ENCODE measurements around the gene FBN2. TPM values are rescaled to one million over a fixed set of nuclear protein-coding genes. Genes with fewer than 3 reads are reported as not detected.
A peak's percentile ranks its signal among the peaks of the same experiment; 100 is the strongest.

FBN2 gene
- total and polyA plus RNA-seq, 2 donors (not counting 1 experiment from before 2014, with no cell fraction given), result 43.1 to 80.1 TPM

DNA sequence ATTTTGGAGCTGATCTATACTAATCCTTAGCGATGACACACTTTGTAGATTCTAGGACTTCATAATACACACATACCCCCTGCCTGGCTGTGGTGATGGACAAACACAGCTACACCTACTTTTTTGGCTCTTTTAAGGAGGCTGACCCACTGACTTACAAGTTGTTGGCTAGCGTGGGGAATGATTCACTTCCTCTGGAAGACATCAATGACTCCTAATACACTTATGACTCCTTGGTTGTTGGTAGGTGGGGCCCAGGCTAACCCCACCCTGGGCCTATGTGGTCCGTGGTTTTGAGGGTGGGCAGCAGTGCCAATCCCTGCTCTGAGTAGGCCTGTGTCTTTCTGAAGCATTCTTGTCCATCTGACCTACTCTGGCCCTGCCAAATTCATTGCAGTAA lies 310.0 kb downstream of the FBN2 start:
- peak; percentile 87 to 98 for DNase-seq (ENCODE audit: low read depth in 2 of 2)
- Histone ChIP-seq H4K20me1 (ENCODE audit: control insufficient read depth, extremely low read depth, insufficient read depth, low read length) (no peaks in the 10 kb centered on the region), H3K27me3 (ENCODE audit: control insufficient read depth, insufficient read depth, low read length) (no peaks in the 10 kb centered on the region), H3K4me3 (replicated peaks in 1 of 4; ENCODE audit: control extremely low read depth in 1 of 4, insufficient read depth in 1 of 4, low read depth in 3 of 4, low read length in 4 of 4) (no peak overlapping the region), H3K4me1 (ENCODE audit: control insufficient read depth, extremely low read depth, insufficient read depth, low read length) (peaks cover 11% of the 10 kb centered on the region), H3K9me3 (ENCODE audit: control insufficient read depth, insufficient read depth, low read depth, low read length) (no peaks in the 10 kb centered on the region), H3K79me2 (ENCODE audit: control insufficient read depth, insufficient read depth, low read length) (no peaks in the 10 kb centered on the region), H3K27ac (ENCODE audit: insufficient read depth, low read length) (peak overlapping the region; percentile 20), H3K4me2 (ENCODE audit: extremely low read depth, insufficient read depth, low read length) (peak overlapping the region; percentile 13), H2AFZ (ENCODE audit: low read length) (no peak overlapping the region), H3K36me3 (ENCODE audit: control insufficient read depth, insufficient read depth, low read length) (no peaks in the 10 kb centered on the region), H3K9ac (ENCODE audit: insufficient read depth, low read length) (no peak overlapping the region)
- TF ChIP-seq, protein P1, sequence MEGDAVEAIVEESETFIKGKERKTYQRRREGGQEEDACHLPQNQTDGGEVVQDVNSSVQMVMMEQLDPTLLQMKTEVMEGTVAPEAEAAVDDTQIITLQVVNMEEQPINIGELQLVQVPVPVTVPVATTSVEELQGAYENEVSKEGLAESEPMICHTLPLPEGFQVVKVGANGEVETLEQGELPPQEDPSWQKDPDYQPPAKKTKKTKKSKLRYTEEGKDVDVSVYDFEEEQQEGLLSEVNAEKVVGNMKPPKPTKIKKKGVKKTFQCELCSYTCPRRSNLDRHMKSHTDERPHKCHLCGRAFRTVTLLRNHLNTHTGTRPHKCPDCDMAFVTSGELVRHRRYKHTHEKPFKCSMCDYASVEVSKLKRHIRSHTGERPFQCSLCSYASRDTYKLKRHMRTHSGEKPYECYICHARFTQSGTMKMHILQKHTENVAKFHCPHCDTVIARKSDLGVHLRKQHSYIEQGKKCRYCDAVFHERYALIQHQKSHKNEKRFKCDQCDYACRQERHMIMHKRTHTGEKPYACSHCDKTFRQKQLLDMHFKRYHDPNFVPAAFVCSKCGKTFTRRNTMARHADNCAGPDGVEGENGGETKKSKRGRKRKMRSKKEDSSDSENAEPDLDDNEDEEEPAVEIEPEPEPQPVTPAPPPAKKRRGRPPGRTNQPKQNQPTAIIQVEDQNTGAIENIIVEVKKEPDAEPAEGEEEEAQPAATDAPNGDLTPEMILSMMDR (conservative IDR thresholded peaks at IDR 0.05 in 1 of 2, IDR thresholded peaks at IDR 0.05 in 1 of 2; ENCODE audit: low read depth in 1 of 2, low read length in 2 of 2), result no peak
- no peak for TF ChIP-seq EZH2 (IDR thresholded peaks at IDR 0.05; ENCODE audit: low read length, missing control alignments)

GRCh38 chr5:128225245-128226030 lies 312.6 kb downstream of the FBN2 start:
- Histone ChIP-seq H3K36me3 (ENCODE audit: control insufficient read depth, insufficient read depth, low read length) (no peaks in the 10 kb centered on the region), H3K79me2 (ENCODE audit: control insufficient read depth, insufficient read depth, low read length) (no peaks in the 10 kb centered on the region), H3K4me2 (ENCODE audit: extremely low read depth, insufficient read depth, low read length) (no peak overlapping the region), H3K4me3 (replicated peaks in 1 of 4; ENCODE audit: control extremely low read depth in 1 of 4, insufficient read depth in 1 of 4, low read depth in 3 of 4, low read length in 4 of 4) (no peak overlapping the region), H3K27me3 (ENCODE audit: control insufficient read depth, insufficient read depth, low read length) (no peaks in the 10 kb centered on the region), H3K9me3 (ENCODE audit: control insufficient read depth, insufficient read depth, low read depth, low read length) (no peaks in the 10 kb centered on the region), H3K4me1 (ENCODE audit: control insufficient read depth, extremely low read depth, insufficient read depth, low read length) (peaks cover 11% of the 10 kb centered on the region), H2AFZ (ENCODE audit: low read length) (no peak overlapping the region), H3K27ac (ENCODE audit: insufficient read depth, low read length) (no peak overlapping the region), H4K20me1 (ENCODE audit: control insufficient read depth, extremely low read depth, insufficient read depth, low read length) (no peaks in the 10 kb centered on the region), H3K9ac (ENCODE audit: insufficient read depth, low read length) (no peak overlapping the region)
- DNase-seq (ENCODE audit: low read depth in 2 of 2), result peak in 1 of 2 donors; percentile 10
- TF ChIP-seq, protein P1 (conservative IDR thresholded peaks at IDR 0.05 in 1 of 2, IDR thresholded peaks at IDR 0.05 in 1 of 2; ENCODE audit: low read depth in 1 of 2, low read length in 2 of 2), result no peak
- TF ChIP-seq EZH2 (IDR thresholded peaks at IDR 0.05; ENCODE audit: low read length, missing control alignments), result no peak

GRCh38 chr5:128224336-128224735 lies 313.7 kb downstream of the FBN2 start:
- H3K4me2 ChIP-seq (ENCODE audit: extremely low read depth, insufficient read depth, low read length), result no peak overlapping the region
- no peaks in the 10 kb centered on the region for H3K36me3 ChIP-seq (ENCODE audit: control insufficient read depth, insufficient read depth, low read length)
- no peaks in the 10 kb centered on the region for H3K9me3 ChIP-seq (ENCODE audit: control insufficient read depth, insufficient read depth, low read depth, low read length)
- no peaks in the 10 kb centered on the region for H3K27me3 ChIP-seq (ENCODE audit: control insufficient read depth, insufficient read depth, low read length)
- no peak overlapping the region for H3K27ac ChIP-seq (ENCODE audit: insufficient read depth, low read length)
- H3K4me3 ChIP-seq (replicated peaks in 1 of 4; ENCODE audit: control extremely low read depth in 1 of 4, insufficient read depth in 1 of 4, low read depth in 3 of 4, low read length in 4 of 4), result no peak overlapping the region
- no peak for TF ChIP-seq EZH2 (IDR thresholded peaks at IDR 0.05; ENCODE audit: low read length, missing control alignments)
- TF ChIP-seq, protein P1 (conservative IDR thresholded peaks at IDR 0.05 in 1 of 2, IDR thresholded peaks at IDR 0.05 in 1 of 2; ENCODE audit: low read depth in 1 of 2, low read length in 2 of 2), result no peak
- peak in 1 of 2 donors; percentile 28 for DNase-seq (ENCODE audit: low read depth in 2 of 2)
- H3K9ac ChIP-seq (ENCODE audit: insufficient read depth, low read length), result no peak overlapping the region
- peaks cover 11% of the 10 kb centered on the region for H3K4me1 ChIP-seq (ENCODE audit: control insufficient read depth, extremely low read depth, insufficient read depth, low read length)
- no peaks in the 10 kb centered on the region for H4K20me1 ChIP-seq (ENCODE audit: control insufficient read depth, extremely low read depth, insufficient read depth, low read length)
- no peak overlapping the region for H2AFZ ChIP-seq (ENCODE audit: low read length)
- no peaks in the 10 kb centered on the region for H3K79me2 ChIP-seq (ENCODE audit: control insufficient read depth, insufficient read depth, low read length)

Measured in fibroblast of lung (primary cell).